Panc1 (cell line): ENCODE data around the gene FFAR1. TPM values are rescaled to one million over a fixed set of nuclear protein-coding genes. Genes with fewer than 3 reads are reported as not detected.

Source experiments
- ATAC-seq: fragments of 200-7000 bp; cut with Tn5 transposase; 2 replicates; pipeline ENCODE4 v1.9.1; 2020; ENCODE audit warnings: mild to moderate bottlenecking, moderate library complexity
- BruUV-seq: library from RNA; stranded (reverse); fragments of 400-500 nt; replicated peaks from 2 replicates; lab custom pipeline; 2021; lab: Mats Ljungman, UMichigan
- CTCF ChIA-PET: fragments of 300-600 bp; sonication (Branson Sonifier 250); formaldehyde crosslinking; loops from one replicate; lab custom pipeline; 2022; ENCODE audit warnings: antibody characterized with exemption; lab: Charles Lee
- POLR2A ChIA-PET: fragments of 300-600 bp; sonication (Branson Sonifier 250); formaldehyde crosslinking; loops from one replicate; lab custom pipeline; 2022; ENCODE audit warnings: antibody characterized with exemption; lab: Charles Lee
- DNase-seq: peaks from one replicate; pipeline ENCODE4 v3.0.0-alpha.2; 2010; ENCODE audit warnings: low read depth, low spot score
- H3K27ac ChIP-seq: 2 replicates; pipeline ENCODE4 v1.5.1; 2011; ENCODE audit warnings: mild to moderate bottlenecking, low read length, inconsistent platforms
- H3K27me3 ChIP-seq: fragments of 200-500 bp; sonication (Bioruptor generic); 2 replicates; pipeline ENCODE4 v1.6.0; 2014; ENCODE audit warnings: low read length, inconsistent platforms; ENCODE audit not compliant: control insufficient read depth, insufficient read depth
- H3K36me3 ChIP-seq: fragments of 200-500 bp; sonication (Bioruptor generic); 2 replicates; pipeline ENCODE4 v1.5.1; 2014; ENCODE audit warnings: inconsistent platforms, mild to moderate bottlenecking, low read length, moderate library complexity; ENCODE audit not compliant: control insufficient read depth, insufficient read depth
- H3K4me1 ChIP-seq: 2 replicates; pipeline ENCODE4 v1.5.1; 2011; ENCODE audit warnings: inconsistent platforms, mild to moderate bottlenecking, low read length, moderate library complexity; ENCODE audit not compliant: control insufficient read depth, insufficient read depth
- H3K4me3 ChIP-seq, 2 experiments: 2 replicates each; pipeline ENCODE4 v1.5.1; 2011 to 2012; ENCODE audit warnings: low read depth in 2 of 2, low read length in 2 of 2, mild to moderate bottlenecking in 2 of 2, inconsistent platforms in 1 of 2, moderate library complexity in 1 of 2
- H3K9me3 ChIP-seq: fragments of 200-500 bp; sonication (Bioruptor generic); 2 replicates; pipeline ENCODE4 v1.5.1; 2014; ENCODE audit warnings: low read depth, mild to moderate bottlenecking, inconsistent platforms, low read length, moderate library complexity; ENCODE audit not compliant: control insufficient read depth, insufficient read depth
- CTCF ChIP-seq: fragments of 450-650 bp; IDR thresholded peaks from 2 replicates; pipeline ENCODE4 v1.5.1; 2017; ENCODE audit warnings: mild to moderate bottlenecking
- POLR2AphosphoS5 ChIP-seq: IDR thresholded peaks from 2 replicates; pipeline ENCODE4 v1.6.1; 2012; ENCODE audit warnings: mild to moderate bottlenecking, low read depth, low read length, moderate library complexity
- REST ChIP-seq, 2 experiments: IDR thresholded peaks; 2 replicates each; pipeline ENCODE4 v1.6.1; 2011 to 2012; ENCODE audit warnings: low read depth in 2 of 2, control low read depth in 1 of 2, low read length in 1 of 2, mild to moderate bottlenecking in 1 of 2, moderate library complexity in 1 of 2; ENCODE audit not compliant: insufficient read depth in 1 of 2
- SIN3A ChIP-seq: IDR thresholded peaks from 2 replicates; pipeline ENCODE4 v1.6.1; 2012; ENCODE audit warnings: low read depth, mild to moderate bottlenecking, low read length, moderate library complexity, borderline replicate concordance; ENCODE audit not compliant: insufficient read depth
- TCF7L2 ChIP-seq: IDR thresholded peaks from 2 replicates; pipeline ENCODE4 v1.6.1; 2011; ENCODE audit warnings: mild to moderate bottlenecking, low read depth, low read length, inconsistent platforms
- in situ Hi-C: cut with HindIII; loops from 2 replicates; pipeline ENCODE4 v1.10.0; 2016; ENCODE audit warnings: low sequenced_read_pairs, low pct_unique_long_range_greater_than_20kb
- intact Hi-C: fragments of 100-400 bp; cut with micrococcal nuclease; formaldehyde crosslinking; loops from one replicate; pipeline ENCODE4 v1.10.0; 2022; ENCODE audit not compliant: unreplicated experiment
- total RNA-seq: library from RNA; stranded (reverse); gene quantifications from one replicate; pipeline ENCODE4 v1.2.1, GENCODE V29; 2021; ENCODE audit not compliant: unreplicated experiment

The FFAR1 gene
- total RNA-seq, 1 experiment from 2014 or later = not detected

GRCh38 chr19:35379992-35380391, 32.3 kb downstream of the FFAR1 start:
- ATAC-seq (no peak), DNase-seq (no peak)
- H3K27me3 ChIP-seq = peaks cover 3% of the 10 kb centered on the region; the same call in 1 of the 2 replicates
- ChIA-PET POLR2A (interaction anchor here (0.6 kb wide), 1 partner anchor 61 kb away, joined by 4 read pairs; no protein-coding TSS in a partner anchor), CTCF (no interaction called here)
- no peak overlapping the region for H3K27ac ChIP-seq
- no peaks in the 10 kb centered on the region for H3K4me1 ChIP-seq
- no peaks in the 10 kb centered on the region for H3K36me3 ChIP-seq
- no peaks in the 10 kb centered on the region for H3K9me3 ChIP-seq
- BruUV-seq = no TSS peak
- TF ChIP-seq REST (IDR thresholded peaks at IDR 0.05; ENCODE audit: insufficient read depth in 1 of 2, low read depth in 2 of 2, low read length in 1 of 2) = no peak
- no peak for TF ChIP-seq CTCF
- TF ChIP-seq TCF7L2 = no peak
- no peak for TF ChIP-seq POLR2AphosphoS5
- TF ChIP-seq SIN3A = no peak
- no peak overlapping the region for H3K4me3 ChIP-seq
- in situ Hi-C loops (no loop called here), intact Hi-C loops (no loop called here)

- H3K9me3 ChIP-seq = peaks cover under 1% of the 10 kb centered on the region; the same call in 1 of the 2 replicates
- CTCF ChIA-PET = no interaction called here
- TF ChIP-seq SIN3A (no peak), TCF7L2 (no peak), REST (IDR thresholded peaks at IDR 0.05; ENCODE audit: insufficient read depth in 1 of 2, low read depth in 2 of 2, low read length in 1 of 2) (no peak), POLR2AphosphoS5 (no peak), CTCF (no peak)
- ATAC-seq = no peak
- no peak overlapping the region for H3K4me3 ChIP-seq
- H3K27me3 ChIP-seq = peaks cover 3% of the 10 kb centered on the region; the same call in 1 of the 2 replicates
- no TSS peak for BruUV-seq
- no peaks in the 10 kb centered on the region for H3K4me1 ChIP-seq
- DNase-seq = no peak
- POLR2A ChIA-PET = no interaction called here
- no peak overlapping the region for H3K27ac ChIP-seq
- H3K36me3 ChIP-seq = no peaks in the 10 kb centered on the region
- in situ Hi-C loops = no loop called here
- intact Hi-C loops = no loop called here
These were observed 32.9 kb downstream of the FFAR1 start for GRCh38 chr19:35380450-35381124.
